ENCODE results near the gene FGF12.

The FGF12 gene

GRCh38 chr3:192371870-192372400, 355.4 kb downstream of the FGF12 start:
- no peak for DNase-seq (ENCODE audit: low read depth)
- no peak overlapping the region for H3K4me3 ChIP-seq (replicated peaks; ENCODE audit: low read depth, low read length)
- no peak for TF ChIP-seq CTCF (IDR thresholded peaks at IDR 0.05; ENCODE audit: low read length, missing control alignments)

GRCh38 chr3:192367616-192368015, 359.7 kb downstream of the FGF12 start:
- TF ChIP-seq CTCF (IDR thresholded peaks at IDR 0.05; ENCODE audit: low read length, missing control alignments) = no peak
- DNase-seq (ENCODE audit: low read depth) = no peak
- no peak overlapping the region for H3K4me3 ChIP-seq (replicated peaks; ENCODE audit: low read depth, low read length)

DNA sequence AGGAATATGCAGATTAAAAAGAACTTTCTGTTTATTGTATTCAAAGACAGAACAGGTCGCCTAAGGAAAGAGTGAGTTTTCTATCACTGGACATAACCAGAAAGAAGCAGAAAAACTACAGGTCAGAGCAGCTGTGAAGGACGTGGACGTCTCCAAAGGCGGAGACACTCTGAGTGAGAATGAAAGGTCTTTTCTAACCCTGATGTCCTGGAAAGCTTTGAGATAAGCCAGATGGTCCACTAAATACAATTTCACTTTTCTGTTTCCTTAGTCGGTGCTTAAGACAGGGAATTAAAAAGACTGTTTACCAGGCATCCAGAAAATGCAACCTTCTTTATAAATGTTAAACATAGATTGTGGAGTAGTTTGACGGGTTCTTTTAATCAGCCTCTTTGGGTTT, 360.4 kb downstream of the FGF12 start:
- no peak for DNase-seq (ENCODE audit: low read depth)
- no peak overlapping the region for H3K4me3 ChIP-seq (replicated peaks; ENCODE audit: low read depth, low read length)
- no peak for TF ChIP-seq CTCF (IDR thresholded peaks at IDR 0.05; ENCODE audit: low read length, missing control alignments)

- H3K4me3 ChIP-seq (replicated peaks; ENCODE audit: low read depth, low read length) = no peak overlapping the region
- no peak for TF ChIP-seq CTCF (IDR thresholded peaks at IDR 0.05; ENCODE audit: low read length, missing control alignments)
- no peak for DNase-seq (ENCODE audit: low read depth)
Measured at GRCh38 chr3:192365571-192365970, 361.8 kb downstream of the FGF12 start.

DNA sequence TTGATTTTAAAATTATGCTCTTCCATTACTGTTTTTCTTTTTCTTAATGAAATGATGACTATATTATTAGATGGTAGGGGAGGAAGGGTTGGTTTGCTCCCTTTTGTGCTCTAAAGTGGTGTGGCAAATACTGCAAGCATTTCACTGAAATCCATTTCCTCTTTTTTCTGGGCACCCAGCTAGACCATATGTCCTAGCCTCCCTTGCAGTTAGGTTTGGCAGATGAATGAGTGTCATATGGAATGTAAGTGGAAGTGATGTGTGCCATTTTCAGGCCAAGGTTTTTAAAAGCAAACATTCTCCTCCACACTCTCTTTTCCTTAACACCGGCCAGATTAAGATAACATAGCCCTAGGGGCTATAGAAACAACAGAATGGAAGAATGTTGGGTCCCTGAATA, 363.0 kb downstream of the FGF12 start:
- no peak for DNase-seq (ENCODE audit: low read depth)
- no peak overlapping the region for H3K4me3 ChIP-seq (replicated peaks; ENCODE audit: low read depth, low read length)
- TF ChIP-seq CTCF (IDR thresholded peaks at IDR 0.05; ENCODE audit: low read length, missing control alignments) = no peak

DNA sequence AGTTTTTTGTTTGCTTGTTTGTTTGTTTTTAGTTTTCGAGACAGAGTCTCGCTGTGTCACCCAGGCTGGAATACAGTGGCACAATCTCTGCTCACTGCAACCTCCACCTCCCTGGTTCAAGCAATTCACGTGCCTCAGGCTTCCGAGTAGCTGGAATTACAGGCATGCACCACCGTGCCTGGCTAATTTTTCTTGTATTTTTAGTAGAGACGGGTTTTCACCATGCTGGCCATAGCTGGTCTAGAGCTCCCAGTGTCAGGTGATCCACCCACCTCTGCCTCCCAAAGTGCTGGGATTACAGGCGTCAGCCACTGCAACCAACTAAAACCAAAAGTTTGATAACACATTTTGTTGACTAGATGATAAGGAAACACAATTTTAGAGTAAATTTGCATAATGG, 372.7 kb downstream of the FGF12 start:
- TF ChIP-seq CTCF (IDR thresholded peaks at IDR 0.05; ENCODE audit: low read length, missing control alignments) = no peak
- H3K4me3 ChIP-seq (replicated peaks; ENCODE audit: low read depth, low read length) = no peak overlapping the region
- no peak for DNase-seq (ENCODE audit: low read depth)

DNA sequence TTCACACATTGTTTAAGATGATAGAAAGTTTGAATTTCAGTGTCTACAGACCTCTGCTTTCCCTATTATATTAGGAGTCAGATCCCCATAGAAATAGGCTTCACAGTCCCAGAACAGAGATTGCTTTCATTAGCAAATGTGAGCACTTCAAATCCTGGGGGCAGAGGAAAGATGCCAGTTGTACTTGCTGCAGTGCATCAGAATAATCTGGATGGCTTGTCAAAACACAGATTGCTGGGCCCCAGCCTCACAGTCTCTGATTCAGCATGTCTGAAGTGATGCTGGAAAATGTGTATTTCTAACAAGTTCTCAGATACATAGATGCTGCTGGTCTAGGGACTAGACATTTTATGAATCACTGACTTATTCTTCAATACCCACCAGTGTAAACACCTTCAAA, 375.2 kb downstream of the FGF12 start:
- H3K4me3 ChIP-seq (replicated peaks; ENCODE audit: low read depth, low read length) = no peak overlapping the region
- DNase-seq (ENCODE audit: low read depth) = no peak
- TF ChIP-seq CTCF (IDR thresholded peaks at IDR 0.05; ENCODE audit: low read length, missing control alignments) = no peak
